Activated naive CD4-positive, alpha-beta T cell treated with anti-CD3 and anti-CD28 coated beads, Interleukin-2, amount 50 U/mL, for 24 hours (primary cell): ENCODE data around the gene TUBGCP5.

ENCODE experiments used
- H3K27ac Mint-ChIP-seq: one replicate; pipeline ENCODE4 v1.8.0; 2021; ENCODE audit warnings: mild to moderate bottlenecking, mixed read lengths
- H3K27me3 Mint-ChIP-seq: one replicate; pipeline ENCODE4 v1.8.0; 2021; ENCODE audit warnings: mixed read lengths
- H3K36me3 Mint-ChIP-seq: one replicate; pipeline ENCODE4 v1.8.0; 2021; ENCODE audit warnings: mixed read lengths
- H3K4me1 Mint-ChIP-seq: one replicate; pipeline ENCODE4 v1.8.0; 2021; ENCODE audit warnings: mixed read lengths
- H3K4me3 Mint-ChIP-seq: one replicate; pipeline ENCODE4 v1.8.0; 2021; ENCODE audit warnings: mild to moderate bottlenecking, mixed read lengths
- H3K9me3 Mint-ChIP-seq: one replicate; pipeline ENCODE4 v1.8.0; 2021; ENCODE audit warnings: mixed read lengths

TUBGCP5 gene

DNA sequence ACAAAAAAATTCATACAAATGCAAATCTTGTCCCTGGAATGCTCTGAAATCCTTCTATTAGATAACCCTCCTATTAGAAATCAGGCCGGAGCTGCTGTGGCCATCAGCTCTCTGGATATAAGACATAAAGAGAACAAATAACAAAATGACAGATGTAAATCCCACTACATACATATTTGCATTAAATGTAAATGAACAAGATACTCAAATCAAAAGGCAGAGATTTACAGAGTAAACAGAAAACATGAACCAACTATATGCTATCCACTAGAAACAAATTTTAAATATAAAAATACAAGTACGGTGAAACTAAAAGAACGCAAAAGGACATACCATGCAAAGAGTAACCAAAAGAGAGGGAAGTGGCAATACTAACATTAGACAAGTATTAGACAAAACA, 69.9 kb downstream of the TUBGCP5 start:
- H3K4me1 Mint-ChIP-seq = no peaks in the 10 kb centered on the region
- peaks cover 3% of the 10 kb centered on the region for H3K36me3 Mint-ChIP-seq
- H3K4me3 Mint-ChIP-seq = no peak overlapping the region
- H3K9me3 Mint-ChIP-seq = peaks cover 5% of the 10 kb centered on the region
- H3K27ac Mint-ChIP-seq = no peak overlapping the region
- no peaks in the 10 kb centered on the region for H3K27me3 Mint-ChIP-seq

DNA sequence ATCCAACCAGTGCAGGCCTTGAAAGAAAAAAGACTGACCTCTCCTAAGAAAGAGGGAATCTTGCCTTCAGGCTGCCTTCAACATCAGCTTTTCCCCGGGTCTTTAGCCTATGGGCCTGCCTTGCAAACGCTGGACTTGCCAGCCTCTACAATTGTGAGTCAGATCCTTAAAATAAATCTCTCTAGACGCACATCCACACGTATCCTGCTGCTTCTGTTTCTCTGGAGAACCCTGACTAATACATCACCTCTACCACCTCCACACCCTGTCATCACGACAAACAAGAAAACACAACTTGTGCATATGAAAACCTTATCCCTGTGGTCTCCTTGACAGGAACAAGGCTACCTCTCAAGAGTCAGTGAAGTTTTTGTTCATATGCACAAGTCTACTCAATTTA, 71.0 kb downstream of the TUBGCP5 start:
- H3K27me3 Mint-ChIP-seq = no peaks in the 10 kb centered on the region
- H3K4me3 Mint-ChIP-seq = no peak overlapping the region
- peaks cover 3% of the 10 kb centered on the region for H3K36me3 Mint-ChIP-seq
- H3K9me3 Mint-ChIP-seq = peaks cover 5% of the 10 kb centered on the region
- no peak overlapping the region for H3K27ac Mint-ChIP-seq
- no peaks in the 10 kb centered on the region for H3K4me1 Mint-ChIP-seq

DNA sequence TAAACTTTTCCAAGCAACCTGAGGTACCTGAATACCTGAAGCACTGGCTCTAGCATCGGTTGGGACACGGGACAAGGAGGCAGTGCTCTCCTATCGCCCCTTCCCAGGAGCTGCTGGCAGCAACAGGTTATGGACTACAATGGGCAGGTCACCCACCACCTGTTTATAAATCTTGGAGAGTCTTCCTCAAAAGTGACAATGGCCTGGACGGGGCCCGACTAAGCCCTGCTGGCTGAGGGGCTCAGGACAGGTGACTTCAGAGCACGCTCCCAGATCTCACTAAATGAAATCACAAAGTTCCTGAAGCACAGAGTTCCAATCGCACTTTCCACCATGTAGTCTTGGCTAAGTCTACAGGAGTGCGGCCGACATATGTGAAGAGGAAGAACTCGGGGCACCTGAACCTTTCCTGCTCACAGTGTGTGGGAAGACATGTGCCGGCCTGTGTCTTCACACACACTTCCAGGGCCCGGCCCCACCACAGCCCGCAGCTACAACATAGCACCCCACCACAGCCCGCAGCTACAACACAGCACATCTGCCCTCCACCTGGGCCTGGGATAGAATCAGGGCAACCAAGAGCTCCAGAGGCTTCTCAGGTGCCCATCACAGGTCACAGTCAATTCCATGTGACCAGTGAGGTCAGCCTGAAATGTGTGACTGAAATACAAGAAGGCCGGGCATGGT, 72.1 kb downstream of the TUBGCP5 start:
- Mint-ChIP-seq H3K4me1 (no peaks in the 10 kb centered on the region), H3K4me3 (no peak overlapping the region), H3K27me3 (no peaks in the 10 kb centered on the region), H3K27ac (no peak overlapping the region), H3K36me3 (peaks cover 3% of the 10 kb centered on the region), H3K9me3 (peaks cover 5% of the 10 kb centered on the region)

DNA sequence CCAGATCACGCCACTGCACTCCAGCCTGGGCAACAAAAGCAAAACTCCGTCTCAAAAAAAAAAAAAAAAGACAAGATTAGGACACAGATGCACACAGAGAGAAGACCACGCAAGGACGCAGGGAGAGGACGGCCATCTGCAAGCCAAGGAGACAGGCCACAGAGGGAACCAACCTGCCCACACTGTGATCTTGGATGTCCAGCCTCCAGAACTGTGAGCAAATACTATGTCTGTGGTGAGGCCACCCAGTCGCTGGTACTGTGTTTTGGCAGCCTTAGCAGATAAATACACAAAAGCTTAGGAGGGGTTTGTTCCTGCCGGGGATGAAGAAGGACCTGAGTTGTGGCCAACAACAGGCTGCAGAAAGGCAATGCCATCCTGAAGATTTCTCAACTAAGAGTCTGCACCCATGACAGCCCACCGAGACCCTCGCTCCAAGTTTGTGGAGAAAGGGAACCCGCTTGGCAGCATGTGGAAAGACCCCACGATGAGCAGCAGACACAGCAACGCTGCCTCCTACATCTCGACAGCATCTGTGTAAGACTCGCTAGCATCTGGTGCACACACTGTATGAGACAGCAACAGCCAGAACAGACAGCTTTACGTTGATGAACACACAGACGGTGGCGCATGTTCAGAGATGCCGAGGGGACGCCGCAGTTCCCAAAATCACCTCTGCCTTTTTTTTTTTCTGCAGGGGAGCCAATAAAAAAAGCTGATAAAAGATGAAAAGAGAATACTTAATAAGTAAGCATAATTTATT, 72.9 kb downstream of the TUBGCP5 start:
- H3K4me1 Mint-ChIP-seq = no peaks in the 10 kb centered on the region
- no peak overlapping the region for H3K4me3 Mint-ChIP-seq
- peaks cover 5% of the 10 kb centered on the region for H3K9me3 Mint-ChIP-seq
- H3K27me3 Mint-ChIP-seq = no peaks in the 10 kb centered on the region
- H3K27ac Mint-ChIP-seq = no peak overlapping the region
- H3K36me3 Mint-ChIP-seq = peaks cover 3% of the 10 kb centered on the region

DNA sequence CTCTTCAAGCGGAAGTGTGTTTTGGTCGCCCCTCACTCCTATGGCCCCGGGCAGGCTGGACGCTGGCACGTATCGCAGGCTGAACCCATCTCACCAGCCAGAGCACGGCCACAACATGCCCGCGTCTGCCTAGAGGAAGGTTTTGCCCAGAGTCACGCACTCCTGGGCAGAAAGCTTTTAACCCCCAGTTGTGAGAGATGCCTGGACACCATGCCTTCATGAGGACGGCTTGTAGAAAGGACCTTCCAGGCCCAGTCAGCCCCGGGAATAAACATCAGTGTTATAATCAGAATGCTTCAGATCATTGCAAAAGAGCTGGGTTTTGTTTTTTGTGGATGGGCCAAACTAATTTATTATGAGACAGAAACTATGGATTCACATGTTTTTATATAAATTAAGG, 75.7 kb downstream of the TUBGCP5 start:
- H3K4me1 Mint-ChIP-seq = no peaks in the 10 kb centered on the region
- no peaks in the 10 kb centered on the region for H3K9me3 Mint-ChIP-seq
- H3K36me3 Mint-ChIP-seq = no peaks in the 10 kb centered on the region
- no peak overlapping the region for H3K4me3 Mint-ChIP-seq
- H3K27ac Mint-ChIP-seq = no peak overlapping the region
- H3K27me3 Mint-ChIP-seq = no peaks in the 10 kb centered on the region

DNA sequence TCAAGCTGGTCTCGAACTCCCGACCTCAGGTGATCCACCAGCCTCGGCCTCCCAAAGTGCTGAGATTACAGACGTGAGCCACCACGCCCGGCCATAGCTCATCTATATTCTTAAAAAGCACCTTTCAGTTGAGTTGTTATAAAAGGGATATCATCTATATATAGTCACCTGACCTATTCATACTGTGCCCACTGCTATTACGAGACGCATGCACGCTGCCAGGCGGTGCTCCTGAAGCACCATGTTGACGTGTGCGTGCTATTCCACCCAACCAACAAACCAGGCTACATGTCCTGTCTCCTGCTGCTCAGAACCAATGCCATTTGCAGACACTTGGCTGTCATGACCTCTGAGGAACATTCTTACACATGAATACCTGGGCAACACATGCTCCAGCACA, 76.8 kb downstream of the TUBGCP5 start:
- Mint-ChIP-seq H3K9me3 (no peaks in the 10 kb centered on the region), H3K27me3 (no peaks in the 10 kb centered on the region), H3K4me1 (no peaks in the 10 kb centered on the region), H3K36me3 (no peaks in the 10 kb centered on the region), H3K4me3 (no peak overlapping the region), H3K27ac (no peak overlapping the region)

DNA sequence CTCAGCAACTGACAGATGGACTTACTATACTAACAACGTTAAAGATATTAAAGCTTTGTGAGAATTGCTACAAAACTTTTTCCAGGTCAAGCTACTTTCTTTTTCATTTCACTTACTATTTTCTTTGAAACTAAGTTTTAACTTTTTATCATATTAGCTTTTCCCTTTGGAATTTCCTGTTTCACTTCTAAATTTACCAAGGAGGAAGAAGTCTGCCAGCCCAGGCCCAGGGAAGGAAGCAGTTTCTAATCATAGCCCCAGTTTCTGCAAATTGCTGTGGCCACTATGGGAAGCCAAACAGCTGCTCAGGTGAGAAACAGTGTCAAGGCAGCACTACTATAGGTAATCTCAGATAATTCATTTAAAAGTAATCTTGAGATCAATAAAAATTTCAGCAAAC, 77.6 kb downstream of the TUBGCP5 start:
- Mint-ChIP-seq H3K4me3 (no peak overlapping the region), H3K4me1 (no peaks in the 10 kb centered on the region), H3K9me3 (no peaks in the 10 kb centered on the region), H3K27ac (no peak overlapping the region), H3K36me3 (no peaks in the 10 kb centered on the region), H3K27me3 (no peaks in the 10 kb centered on the region)

DNA sequence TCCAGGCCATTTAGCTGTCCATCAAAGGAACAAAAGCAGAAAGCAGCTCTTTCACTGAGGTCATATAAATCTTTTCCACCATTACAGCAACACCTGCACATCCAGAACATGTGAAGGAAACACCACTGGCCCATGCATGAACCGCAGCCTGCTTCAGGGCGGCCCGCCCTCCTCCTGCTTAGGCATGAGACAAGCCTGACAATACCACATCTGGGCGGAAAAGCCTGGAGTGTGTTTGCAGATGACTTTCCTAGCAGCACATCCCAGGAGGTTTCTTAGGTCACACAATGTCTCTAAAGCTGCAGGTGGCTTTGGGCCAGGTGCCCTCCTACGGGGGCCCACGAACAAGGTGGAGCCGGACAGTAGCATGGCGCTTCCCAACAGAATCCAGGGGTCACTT, 78.8 kb downstream of the TUBGCP5 start:
- Mint-ChIP-seq H3K27me3 (no peaks in the 10 kb centered on the region), H3K9me3 (no peaks in the 10 kb centered on the region), H3K36me3 (no peaks in the 10 kb centered on the region), H3K4me1 (no peaks in the 10 kb centered on the region), H3K4me3 (no peak overlapping the region), H3K27ac (no peak overlapping the region)

DNA sequence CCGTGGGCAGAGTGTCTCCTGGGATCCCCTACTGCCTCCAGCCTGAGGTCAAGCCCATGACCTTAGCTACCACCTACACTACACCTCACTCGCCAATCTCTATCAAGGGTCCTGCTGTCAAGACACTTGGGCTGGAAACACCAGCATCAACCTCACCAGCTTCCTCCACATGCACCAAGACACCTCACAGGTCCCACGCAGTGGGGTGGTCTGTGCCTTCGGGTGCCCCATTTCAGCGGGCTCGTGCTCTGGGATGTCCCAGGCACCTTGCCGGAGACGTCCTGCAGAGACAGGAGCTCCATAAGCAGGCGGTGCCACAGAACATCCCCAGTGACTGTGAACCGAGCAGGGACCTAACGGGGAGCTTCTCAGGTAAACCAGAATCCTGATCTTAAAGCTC, 79.2 kb downstream of the TUBGCP5 start:
- Mint-ChIP-seq H3K36me3 (no peaks in the 10 kb centered on the region), H3K27ac (no peak overlapping the region), H3K27me3 (no peaks in the 10 kb centered on the region), H3K4me3 (no peak overlapping the region), H3K9me3 (no peaks in the 10 kb centered on the region), H3K4me1 (no peaks in the 10 kb centered on the region)

DNA sequence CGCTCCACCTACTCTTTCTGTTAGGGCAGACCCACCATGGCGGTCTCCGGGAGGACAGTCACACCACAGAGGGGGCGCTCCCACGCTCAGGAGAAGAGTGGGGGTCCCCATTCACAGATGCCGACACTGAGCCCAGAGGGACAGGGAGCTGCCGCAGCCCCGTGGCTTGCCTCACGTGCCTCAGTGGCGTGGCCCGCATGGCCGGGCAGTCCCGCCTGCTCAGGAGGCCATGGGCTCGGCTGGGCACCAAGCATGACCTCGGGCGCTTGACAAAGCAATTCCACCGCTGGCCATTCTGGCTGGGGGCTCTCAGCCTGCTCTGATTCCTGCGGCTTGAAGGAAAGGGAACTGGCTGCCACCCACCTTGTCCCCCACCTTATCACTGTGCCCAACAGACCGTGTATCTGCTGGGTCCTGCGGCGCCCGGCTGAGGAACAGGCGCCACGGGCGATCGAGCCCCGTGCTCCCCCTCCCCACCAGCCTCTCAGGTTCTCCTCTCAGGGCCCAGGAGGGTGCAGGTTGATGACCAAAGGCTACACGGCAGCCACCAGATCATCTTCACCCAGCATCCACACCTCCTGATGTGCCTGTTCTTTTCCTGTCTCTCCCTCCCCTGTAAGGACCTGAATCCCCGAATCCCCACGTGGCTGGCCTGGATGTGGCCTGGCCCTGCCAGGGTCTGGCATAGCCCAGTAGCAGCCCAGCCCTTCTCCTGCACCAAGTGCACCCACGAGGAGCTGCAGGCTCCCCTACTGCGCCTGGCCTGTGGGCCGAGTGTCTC, 79.9 kb downstream of the TUBGCP5 start:
- Mint-ChIP-seq H3K9me3 (no peaks in the 10 kb centered on the region), H3K4me1 (no peaks in the 10 kb centered on the region), H3K27ac (no peak overlapping the region), H3K36me3 (no peaks in the 10 kb centered on the region), H3K4me3 (no peak overlapping the region), H3K27me3 (no peaks in the 10 kb centered on the region)

DNA sequence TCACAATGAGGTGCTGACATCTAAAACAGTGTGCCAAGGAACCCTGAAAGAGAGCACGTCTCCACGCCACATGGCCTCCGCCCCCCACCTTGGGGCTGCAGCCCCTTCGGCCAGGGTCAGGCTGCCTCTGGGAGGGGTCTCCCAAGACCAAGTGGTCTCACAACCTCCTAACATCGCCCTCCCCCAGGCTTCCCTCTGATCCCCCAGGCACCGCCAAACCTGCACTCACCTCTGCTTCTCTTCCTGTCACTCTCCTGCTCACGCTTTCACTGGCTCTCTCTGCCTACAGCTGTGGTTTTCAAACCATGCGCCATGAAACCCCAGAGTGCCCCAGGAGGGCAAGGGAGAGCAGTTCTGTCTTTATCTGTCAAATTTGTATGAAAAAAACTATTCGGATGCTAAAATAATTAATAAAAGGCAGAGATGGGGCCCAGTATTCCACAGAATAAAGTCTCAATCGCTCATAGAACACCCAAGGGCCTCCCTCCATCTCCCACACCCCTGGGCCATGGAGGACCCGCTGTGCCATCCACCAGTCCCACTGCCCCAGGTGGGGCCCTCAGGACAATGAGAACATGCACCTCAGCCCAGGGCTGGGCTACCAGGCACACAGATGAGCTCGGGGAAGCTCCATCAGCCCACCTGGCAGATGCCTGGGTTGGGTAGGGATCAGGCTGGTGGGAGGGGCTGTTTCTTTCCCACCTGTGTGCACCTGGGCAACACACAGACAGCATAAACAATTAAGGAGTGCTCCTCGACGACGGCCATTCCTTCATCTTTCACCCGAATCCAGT, 80.7 kb downstream of the TUBGCP5 start:
- Mint-ChIP-seq H3K27ac (no peak overlapping the region), H3K4me1 (no peaks in the 10 kb centered on the region), H3K27me3 (no peaks in the 10 kb centered on the region), H3K9me3 (no peaks in the 10 kb centered on the region), H3K36me3 (no peaks in the 10 kb centered on the region), H3K4me3 (no peak overlapping the region)

DNA sequence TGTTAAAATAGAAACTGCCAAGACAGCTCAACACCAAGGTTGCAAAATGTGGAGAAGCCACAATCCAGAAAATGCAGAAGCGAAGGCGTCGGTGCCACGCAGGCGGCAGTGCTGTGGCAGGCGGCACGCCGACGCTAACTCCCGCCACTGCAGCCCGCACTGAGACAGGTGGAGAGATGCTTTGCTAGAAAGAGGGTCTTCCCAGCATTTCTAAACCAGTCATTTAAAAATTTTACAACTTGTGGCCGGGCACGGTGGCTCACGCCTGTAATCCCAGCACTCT, 82.5 kb downstream of the TUBGCP5 start:
- Mint-ChIP-seq H3K4me1 (no peaks in the 10 kb centered on the region), H3K9me3 (no peaks in the 10 kb centered on the region), H3K4me3 (no peak overlapping the region), H3K27ac (no peak overlapping the region), H3K36me3 (no peaks in the 10 kb centered on the region), H3K27me3 (no peaks in the 10 kb centered on the region)

DNA sequence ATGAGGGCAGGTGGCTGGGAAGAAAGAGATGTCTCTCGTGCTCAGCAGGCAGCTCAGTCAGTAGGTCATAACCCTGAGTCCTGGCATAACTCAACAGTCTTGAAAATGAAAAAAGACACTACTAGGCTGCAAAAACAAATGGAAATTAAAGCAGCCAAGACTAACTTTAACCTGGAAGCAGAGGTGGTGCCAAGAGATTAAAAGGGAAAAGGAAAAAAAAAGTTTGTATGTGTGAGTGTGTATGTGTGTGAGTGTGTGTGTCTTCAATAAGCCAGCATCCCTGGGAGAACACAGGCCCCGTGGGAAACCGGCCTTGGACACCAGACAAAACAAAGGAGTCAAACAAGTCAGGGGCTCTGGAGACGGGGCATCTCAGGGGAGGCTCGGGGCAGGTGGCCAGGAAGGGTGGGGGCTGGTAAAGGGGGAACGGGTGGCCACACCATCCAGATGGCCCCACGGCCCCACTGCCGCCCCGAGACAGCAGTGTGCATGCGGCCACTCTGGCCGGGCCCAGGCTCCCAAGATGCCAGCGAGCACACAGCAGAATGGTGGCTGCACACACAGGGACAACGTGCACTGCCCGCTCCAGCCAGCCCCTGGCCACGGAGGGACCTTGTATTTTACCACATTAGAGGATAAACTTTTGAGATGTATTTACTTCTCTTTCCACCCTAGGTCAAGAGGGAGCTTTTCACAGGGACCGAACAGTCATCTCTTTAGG, 83.0 kb downstream of the TUBGCP5 start:
- no peaks in the 10 kb centered on the region for H3K4me1 Mint-ChIP-seq
- no peak overlapping the region for H3K4me3 Mint-ChIP-seq
- no peaks in the 10 kb centered on the region for H3K36me3 Mint-ChIP-seq
- no peaks in the 10 kb centered on the region for H3K9me3 Mint-ChIP-seq
- no peak overlapping the region for H3K27ac Mint-ChIP-seq
- H3K27me3 Mint-ChIP-seq = no peaks in the 10 kb centered on the region

DNA sequence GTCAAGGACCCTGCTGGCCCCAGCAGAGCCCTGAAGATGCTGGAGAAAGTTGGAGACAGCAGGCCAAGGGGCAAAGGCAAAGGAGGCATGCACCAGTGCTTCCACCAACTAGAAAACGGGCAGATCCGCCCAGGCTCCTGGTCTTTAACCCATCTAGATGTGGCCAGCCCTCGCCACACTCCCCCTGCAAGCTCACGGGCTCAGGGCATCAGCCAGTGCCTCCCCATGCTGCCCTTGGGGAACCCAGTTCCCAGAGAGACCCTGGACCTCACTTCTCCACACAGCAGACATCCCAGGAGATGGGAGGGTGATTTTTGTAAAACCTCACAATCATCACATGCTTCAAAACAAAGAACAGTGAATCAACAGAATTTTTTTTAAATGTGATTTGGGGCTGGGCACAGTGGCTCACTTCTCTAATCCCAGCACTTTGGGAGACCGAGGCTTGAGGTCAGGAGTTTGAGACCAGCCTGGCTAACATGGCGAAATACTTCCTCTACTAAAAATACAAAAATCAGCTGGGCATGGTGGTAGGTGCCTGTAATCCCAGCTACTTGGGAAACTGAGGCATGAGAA, 83.7 kb downstream of the TUBGCP5 start:
- Mint-ChIP-seq H3K36me3 (no peaks in the 10 kb centered on the region), H3K4me3 (no peak overlapping the region), H3K4me1 (no peaks in the 10 kb centered on the region), H3K9me3 (no peaks in the 10 kb centered on the region), H3K27ac (no peak overlapping the region), H3K27me3 (no peaks in the 10 kb centered on the region)
